IMR-90 (cell line): ENCODE measurements around the gene ZBTB46. TPM values are rescaled to one million over a fixed set of nuclear protein-coding genes. Genes with fewer than 3 reads are reported as not detected.

ENCODE experiments used
- ATAC-seq: fragments of 200-7000 bp; cut with Tn5 transposase; 2 replicates; pipeline ENCODE4 v1.9.1; 2020; ENCODE audit warnings: low read depth, mild to moderate bottlenecking, moderate library complexity
- BruUV-seq: library from RNA; stranded (reverse); fragments of 400-500 nt; replicated peaks from 2 replicates; lab custom pipeline; 2021; lab: Mats Ljungman, UMichigan
- CTCF ChIA-PET: fragments of 300-600 bp; formaldehyde crosslinking; extraction: SDS; loops from one replicate; lab custom pipeline; 2021; ENCODE audit warnings: antibody characterized with exemption; lab: Yijun Ruan, JAX
- POLR2A ChIA-PET: fragments of 300-600 bp; sonication (Branson Sonifier 250); formaldehyde crosslinking; loops from one replicate; lab custom pipeline; 2022; ENCODE audit warnings: antibody characterized with exemption; ENCODE audit not compliant: unreplicated experiment; lab: Charles Lee
- DNase-seq: peaks from one replicate; pipeline ENCODE4 v3.0.0; 2013
- H2AFZ ChIP-seq: replicated peaks from 2 replicates; pipeline ENCODE3; 2013; ENCODE audit warnings: low read length, mild to moderate bottlenecking; ENCODE audit not compliant: poor library complexity
- H2AK5ac ChIP-seq: 2 replicates; pipeline ENCODE4 v1.6.1; 2013; ENCODE audit warnings: low read depth, low read length, inconsistent platforms
- H2AK9ac ChIP-seq: replicated peaks from 2 replicates; pipeline ENCODE3; 2013; ENCODE audit warnings: mild to moderate bottlenecking, low read depth, low read length, moderate library complexity; ENCODE audit not compliant: poor library complexity
- H2BK120ac ChIP-seq: 2 replicates; pipeline ENCODE4 v1.6.1; 2013; ENCODE audit warnings: low read depth, low read length, inconsistent platforms
- H2BK15ac ChIP-seq: 3 replicates; pipeline ENCODE4 v1.6.1; 2013; ENCODE audit warnings: low read depth, low read length, inconsistent platforms
- H2BK20ac ChIP-seq: 2 replicates; pipeline ENCODE4 v1.6.1; 2013; ENCODE audit warnings: low read depth, mild to moderate bottlenecking, inconsistent platforms, low read length, moderate library complexity
- H2BK5ac ChIP-seq: 2 replicates; pipeline ENCODE4 v1.6.1; 2013; ENCODE audit warnings: mild to moderate bottlenecking, low read depth, low read length, inconsistent platforms; ENCODE audit not compliant: poor library complexity, severe bottlenecking
- H3K14ac ChIP-seq: replicated peaks from 2 replicates; pipeline ENCODE4 v1.6.1; 2013; ENCODE audit warnings: low read depth, low read length, inconsistent platforms
- H3K18ac ChIP-seq: 2 replicates; pipeline ENCODE4 v1.6.1; 2013; ENCODE audit warnings: low read depth, low read length, control low read depth
- H3K23ac ChIP-seq: 2 replicates; pipeline ENCODE4 v1.6.1; 2013; ENCODE audit warnings: low read depth, low read length, inconsistent platforms
- H3K27ac ChIP-seq: 2 replicates; pipeline ENCODE4 v1.5.1; 2013; ENCODE audit warnings: mild to moderate bottlenecking, control low read depth, low read length; ENCODE audit not compliant: insufficient read depth
- H3K27me3 ChIP-seq: 2 replicates; pipeline ENCODE4 v1.6.1; 2013; ENCODE audit warnings: low read length; ENCODE audit not compliant: control insufficient read depth, insufficient read depth
- H3K36me3 ChIP-seq: 2 replicates; pipeline ENCODE4 v1.6.1; 2013; ENCODE audit warnings: low read length, mixed read lengths; ENCODE audit not compliant: control insufficient read depth, insufficient read depth
- H3K4ac ChIP-seq: 2 replicates; pipeline ENCODE4 v1.6.1; 2013; ENCODE audit warnings: low read depth, low read length, inconsistent platforms
- H3K4me1 ChIP-seq: 2 replicates; pipeline ENCODE4 v1.6.1; 2013; ENCODE audit warnings: low read length, mixed read lengths; ENCODE audit not compliant: control insufficient read depth, insufficient read depth
- H3K4me2 ChIP-seq: 2 replicates; pipeline ENCODE4 v1.6.1; 2013; ENCODE audit warnings: low read depth, mild to moderate bottlenecking, control low read depth, low read length, moderate library complexity
- H3K4me3 ChIP-seq: 2 replicates; pipeline ENCODE4 v1.5.1; 2013; ENCODE audit warnings: low read depth, mild to moderate bottlenecking, control low read depth, low read length, moderate library complexity; ENCODE audit not compliant: insufficient read depth
- H3K56ac ChIP-seq: 2 replicates; pipeline ENCODE4 v1.6.1; 2013; ENCODE audit warnings: low read length, inconsistent platforms; ENCODE audit not compliant: insufficient read depth; ENCODE audit errors: extremely low read depth
- H3K79me1 ChIP-seq, 2 experiments: 2 replicates each; pipeline ENCODE4 v1.6.1; 2013; ENCODE audit warnings: low read length in 2 of 2, inconsistent platforms in 1 of 2, low read depth in 1 of 2
- H3K9ac ChIP-seq: 2 replicates; pipeline ENCODE4 v1.6.1; 2013; ENCODE audit warnings: low read depth, low read length, control low read depth
- H3K9me1 ChIP-seq: 2 replicates; pipeline ENCODE4 v1.6.1; 2013; ENCODE audit warnings: low read length, inconsistent platforms; ENCODE audit not compliant: insufficient read depth
- H3K9me3 ChIP-seq: 2 replicates; pipeline ENCODE4 v1.6.1; 2013; ENCODE audit warnings: low read length; ENCODE audit not compliant: control insufficient read depth, insufficient read depth
- H4K20me1 ChIP-seq: 2 replicates; pipeline ENCODE4 v1.6.1; 2013; ENCODE audit warnings: low read length, inconsistent platforms; ENCODE audit not compliant: insufficient read depth
- H4K5ac ChIP-seq: 2 replicates; pipeline ENCODE4 v1.6.1; 2013; ENCODE audit warnings: mild to moderate bottlenecking, low read depth, low read length, control low read depth
- H4K8ac ChIP-seq, 2 experiments: 2 replicates each; pipeline ENCODE4 v1.6.1; 2013; ENCODE audit warnings: low read depth in 2 of 2, low read length in 2 of 2, control low read depth in 1 of 2, inconsistent platforms in 1 of 2
- H4K91ac ChIP-seq: 2 replicates; pipeline ENCODE4 v1.6.1; 2013; ENCODE audit warnings: low read depth, low read length, inconsistent platforms; ENCODE audit not compliant: insufficient read depth
- CHD1 ChIP-seq: IDR thresholded peaks from 2 replicates; pipeline ENCODE4 v1.6.1; 2012; ENCODE audit warnings: low read depth, low read length, improper control_type of control experiment
- FOS ChIP-seq: fragments of 150-350 bp; IDR thresholded peaks from 2 replicates; pipeline ENCODE4 v1.6.1; 2016; ENCODE audit warnings: low read depth, low read length
- POLR2A ChIP-seq: IDR thresholded peaks from 2 replicates; pipeline ENCODE4 v1.6.1; 2012; ENCODE audit warnings: mild to moderate bottlenecking, low read depth, low read length
- RAD21 ChIP-seq: IDR thresholded peaks from 2 replicates; pipeline ENCODE4 v1.6.1; 2012; ENCODE audit warnings: low read length, improper control_type of control experiment
- SMC3 ChIP-seq: fragments of 150-350 bp; IDR thresholded peaks from 2 replicates; pipeline ENCODE4 v1.6.1; 2016; ENCODE audit warnings: low read depth, mild to moderate bottlenecking, antibody characterized with exemption, low read length, moderate library complexity
- WGBS, 2 experiments: methylation state at CpG; one replicate each; pipeline versions ENCODE4 v1.1.5 to v1.1.7; 2013; ENCODE audit warnings: missing lambda C conversion rate in 2 of 2; ENCODE audit not compliant: insufficient read length in 1 of 2; ENCODE audit errors: extremely low coverage in 2 of 2; 5-methylcytosine and 5-hydroxymethylcytosine counted together
- dilution Hi-C: fragments of 300-500 bp; cut with HindIII; formaldehyde crosslinking; loops from one replicate; pipeline ENCODE4 v1.14.3; 2018; ENCODE audit warnings: low sequenced_read_pairs; ENCODE audit not compliant: unreplicated experiment
- in situ Hi-C: fragments of 300-500 bp; cut with MboI; formaldehyde crosslinking; loops from 3 replicates; pipeline ENCODE4 v1.14.3; 2019; ENCODE audit warnings: low sequenced_read_pairs, inconsistent platforms, mixed read lengths
- intact Hi-C: fragments of 100-400 bp; cut with micrococcal nuclease; formaldehyde crosslinking; loops from 2 replicates; pipeline ENCODE4 v1.10.0; 2022
- polyA plus RNA-seq, 3 experiments: library from polyadenylated mRNA; depleted of rRNA; stranded (reverse); fragments of >200 nt; gene quantifications; 2 replicates each; pipeline ENCODE4 v1.2.3, GENCODE V29; 2012; ENCODE audit warnings: low replicate concordance in 1 of 3
- total RNA-seq: library from RNA; depleted of rRNA; stranded (reverse); fragments of >200 nt; gene quantifications from 2 replicates; pipeline ENCODE4 v1.2.3, GENCODE V29; 2012

ZBTB46 gene
- total and polyA plus RNA-seq, 2 of the 4 experiments (the other 2 are of a cell fraction), result 4.2 to 14.9 TPM

DNA sequence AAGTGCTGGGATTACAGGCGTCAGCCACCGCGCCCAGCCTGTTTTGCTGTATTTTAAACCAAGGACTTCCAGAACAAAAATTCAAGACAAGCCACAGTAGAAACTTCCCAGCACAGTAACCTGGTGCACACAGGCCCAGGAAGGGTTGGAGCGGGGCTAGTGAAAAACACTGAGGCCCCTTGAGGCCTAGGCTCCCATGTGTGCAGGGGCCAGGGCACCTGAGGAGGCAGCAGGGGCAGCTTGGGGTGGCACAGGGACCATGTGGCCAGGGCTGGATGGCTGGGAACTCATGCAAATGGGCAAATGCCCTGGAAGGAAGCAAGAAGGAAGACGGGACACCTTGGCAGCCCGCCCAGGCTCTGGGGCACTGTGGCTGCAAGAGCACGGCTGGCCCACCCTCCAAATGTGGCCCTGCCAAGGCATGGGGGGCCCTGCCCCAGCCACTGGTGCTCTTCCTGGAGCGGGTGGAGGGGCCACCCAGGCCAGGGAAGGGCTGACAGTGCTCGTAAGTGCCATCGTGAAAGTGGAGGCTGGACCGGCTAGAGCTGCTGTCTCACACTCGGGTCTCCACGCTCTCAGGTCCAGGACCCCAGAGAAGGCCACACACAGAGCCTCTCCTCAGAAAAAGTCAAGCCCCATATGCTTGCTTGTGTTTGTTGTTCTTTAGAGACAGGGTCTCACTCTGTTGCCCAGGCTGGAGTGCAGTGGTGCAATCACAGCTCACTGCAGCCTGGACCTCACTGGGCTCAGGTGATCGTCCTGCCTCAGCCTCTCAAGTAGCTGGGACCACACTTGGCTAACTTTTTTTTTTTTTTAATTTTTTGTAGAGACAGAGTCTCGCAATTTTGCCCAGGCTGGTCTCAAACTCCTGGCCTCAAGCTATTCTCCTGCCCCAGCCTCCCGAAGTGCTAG is 81.2 kb downstream of the ZBTB46 start:
- POLR2A ChIA-PET, result no interaction called here
- dilution Hi-C loops, result no loop called here
- H3K4ac ChIP-seq, result no peak overlapping the region

More for the DNA sequence above, 81.2 kb downstream of the ZBTB46 start:
- TF ChIP-seq POLR2A (no peak), CHD1 (no peak), FOS (no peak), SMC3 (no peak), RAD21 (no peak)
- BruUV-seq, result no TSS peak
- DNase-seq (no peak), ATAC-seq (no peak)
- H3K9ac ChIP-seq, result no peak overlapping the region
- H3K14ac ChIP-seq, result no peak overlapping the region
- peak overlapping the region; percentile 32 for H2AFZ ChIP-seq
- H2AK9ac ChIP-seq, result no peak overlapping the region
- whole genome bisulfite sequencing, 2 experiments, result 90% methylated on average over 2 of the region's 16 CpGs; no CpG with 5 or more reads in 1 of the 2 experiments
- in situ Hi-C loops, result no loop called here
- peaks cover 6% of the 10 kb centered on the region; the same call in 1 of the 2 replicates for H3K36me3 ChIP-seq
- CTCF ChIA-PET, result no interaction called here
- H3K56ac ChIP-seq, result no peak overlapping the region
- no peak overlapping the region for H2BK20ac ChIP-seq
- H4K5ac ChIP-seq, result no peak overlapping the region
- intact Hi-C loops, result no loop called here
- H3K9me1 ChIP-seq, result no peaks in the 10 kb centered on the region
- H2BK120ac ChIP-seq, result no peak overlapping the region
- H3K4me3 ChIP-seq, result no peak overlapping the region
- H3K27me3 ChIP-seq, result no peaks in the 10 kb centered on the region
- H2BK5ac ChIP-seq, result no peak overlapping the region
- no peak overlapping the region for H4K8ac ChIP-seq
- no peak overlapping the region for H3K23ac ChIP-seq
- H4K91ac ChIP-seq, result no peak overlapping the region
- H3K9me3 ChIP-seq, result no peaks in the 10 kb centered on the region
- no peaks in the 10 kb centered on the region; the same call in 1 of the 2 replicates for H4K20me1 ChIP-seq
- no peak overlapping the region for H3K4me2 ChIP-seq
- H2AK5ac ChIP-seq, result no peak overlapping the region
- H2BK15ac ChIP-seq, result no peak overlapping the region
- H3K4me1 ChIP-seq, result no peaks in the 10 kb centered on the region
- 0 out of 4 replicates have a peak, but pooled peaks cover 0 to 2% of the 10 kb centered on the region in 2 experiments for H3K79me1 ChIP-seq
- no peak overlapping the region for H3K27ac ChIP-seq
- no peak overlapping the region for H3K18ac ChIP-seq
